Endodermal cell (in vitro differentiated cells): Measurements from ENCODE around the gene POLE4. TPM values are rescaled to one million over a fixed set of nuclear protein-coding genes. Genes with fewer than 3 reads are reported as not detected.

ENCODE experiments used
- DNase-seq: peaks from one replicate; pipeline ENCODE4 v3.0.0-alpha.2; 2017
- H3K27ac ChIP-seq: 2 replicates; pipeline ENCODE4 v1.5.1; 2013; ENCODE audit warnings: mild to moderate bottlenecking, low read depth, low read length, moderate library complexity
- H3K27me3 ChIP-seq: 2 replicates; pipeline ENCODE4 v1.6.1; 2013; ENCODE audit warnings: mild to moderate bottlenecking, low read length, moderate library complexity; ENCODE audit not compliant: insufficient read depth, control insufficient read depth, poor library complexity, severe bottlenecking
- H3K36me3 ChIP-seq: 2 replicates; pipeline ENCODE4 v1.7.0; 2013; ENCODE audit warnings: mild to moderate bottlenecking, low read length, moderate library complexity; ENCODE audit not compliant: control insufficient read depth, insufficient read depth
- H3K4me1 ChIP-seq: one replicate; pipeline ENCODE4 v1.7.0; 2013; ENCODE audit warnings: low read length; ENCODE audit not compliant: control insufficient read depth, insufficient read depth
- H3K4me3 ChIP-seq: 2 replicates; pipeline ENCODE4 v1.5.1; 2013; ENCODE audit warnings: mild to moderate bottlenecking, low read length, moderate library complexity
- H3K9ac ChIP-seq: 2 replicates; pipeline ENCODE4 v1.6.1; 2013; ENCODE audit warnings: mild to moderate bottlenecking, low read length, moderate library complexity; ENCODE audit not compliant: poor library complexity, severe bottlenecking; ENCODE audit errors: extremely low read depth
- H3K9me3 ChIP-seq: 2 replicates; pipeline ENCODE4 v1.6.1; 2013; ENCODE audit warnings: mild to moderate bottlenecking, low read length, moderate library complexity; ENCODE audit not compliant: control insufficient read depth
- H3K27ac Mint-ChIP-seq: 2 replicates; pipeline ENCODE4 v1.8.0; 2020; ENCODE audit warnings: mixed read lengths
- H3K27me3 Mint-ChIP-seq: 2 replicates; pipeline ENCODE4 v1.8.0; 2021; ENCODE audit warnings: mild to moderate bottlenecking, mixed read lengths; ENCODE audit not compliant: insufficient read depth
- H3K36me3 Mint-ChIP-seq: 2 replicates; pipeline ENCODE4 v1.8.0; 2020; ENCODE audit warnings: low read depth, mixed read lengths
- H3K4me1 Mint-ChIP-seq: 2 replicates; pipeline ENCODE4 v1.8.0; 2020; ENCODE audit warnings: mixed read lengths
- H3K4me3 Mint-ChIP-seq: 2 replicates; pipeline ENCODE4 v1.8.0; 2020; ENCODE audit warnings: mild to moderate bottlenecking, moderate library complexity, mixed read lengths
- H3K9me3 Mint-ChIP-seq: 2 replicates; pipeline ENCODE4 v1.8.0; 2020; ENCODE audit warnings: mild to moderate bottlenecking, mixed read lengths
- CTCF ChIP-seq: fragments of 200-600 bp; sonication (generic); conservative IDR thresholded peaks from 2 replicates; pipeline ENCODE4 v1.5.0; 2021; ENCODE audit warnings: antibody characterized with exemption, mild to moderate bottlenecking
- WGBS, 2 experiments: methylation state at CpG; one replicate each; pipeline versions ENCODE4 v1.1.5 to v1.1.7; 2013; ENCODE audit warnings: missing lambda C conversion rate in 2 of 2, mixed read lengths in 1 of 2; ENCODE audit not compliant: insufficient coverage in 1 of 2, insufficient read length in 1 of 2; 5-methylcytosine and 5-hydroxymethylcytosine counted together
- total RNA-seq, 2 donors: library from RNA; stranded (reverse); fragmentation: NEBNext Ultra II Directional in 1 of 2; extraction: Animal tissue kit (Norgen Biotek cat#: 25700) in 1 of 2; gene quantifications; 2 replicates in 1 of 2; 3 replicates in 1 of 2; pipeline ENCODE4 v1.2.1, GENCODE V29; 2021

The POLE4 gene
- total RNA-seq, 2 donors from 2014 or later: 38.4 to 40.9 TPM

GRCh38 chr2:75018162-75018561, 59.7 kb downstream of the POLE4 start:
- Histone ChIP-seq H3K9ac (no peak overlapping the region), H3K4me1 (no peaks in the 10 kb centered on the region), H3K9me3 (no peaks in the 10 kb centered on the region), H3K4me3 (no peak overlapping the region), H3K27me3 (no peaks in the 10 kb centered on the region), H3K27ac (no peak overlapping the region), H3K36me3 (no peaks in the 10 kb centered on the region)
- 50% methylated on average over 1 of the region's 2 CpGs; no CpG with 5 or more reads in 1 of the 2 experiments for WGBS, 2 experiments
- no peak overlapping the region for H3K4me3 Mint-ChIP-seq
- H3K36me3 Mint-ChIP-seq: no peaks in the 10 kb centered on the region
- no peak for TF ChIP-seq CTCF
- H3K9me3 Mint-ChIP-seq: no peaks in the 10 kb centered on the region
- H3K27ac Mint-ChIP-seq: no peak overlapping the region
- DNase-seq: no peak
- H3K4me1 Mint-ChIP-seq: no peaks in the 10 kb centered on the region
- no peaks in the 10 kb centered on the region for H3K27me3 Mint-ChIP-seq

Other genes with a start within 250 kb of the POLE4 start
- 10 to 100 TPM; 21.5 to 31.5 TPM for gene HK2, start 124.5 kb upstream of the POLE4 start, total RNA-seq
- gene TACR1, start 240.9 kb downstream of the POLE4 start, total RNA-seq: under 1 TPM; 0.09 to 0.69 TPM